Endothelial cell (in vitro differentiated cells): ENCODE results near the gene MICU2. TPM values are rescaled to one million over a fixed set of nuclear protein-coding genes. Genes with fewer than 3 reads are reported as not detected.

Experiments
- DNase-seq: peaks from one replicate; pipeline ENCODE4 v3.0.0; 2021; ENCODE audit warnings: low spot score
- H3K27ac Mint-ChIP-seq: one replicate; pipeline ENCODE4 v1.8.0; 2021; ENCODE audit warnings: mixed read lengths, inconsistent platforms; ENCODE audit not compliant: unreplicated experiment
- H3K27me3 Mint-ChIP-seq: one replicate; pipeline ENCODE4 v1.8.0; 2021; ENCODE audit warnings: mild to moderate bottlenecking, moderate library complexity, mixed read lengths, inconsistent platforms; ENCODE audit not compliant: unreplicated experiment
- H3K36me3 Mint-ChIP-seq: one replicate; pipeline ENCODE4 v1.8.0; 2021; ENCODE audit warnings: mild to moderate bottlenecking, low read depth, mixed read lengths, inconsistent platforms; ENCODE audit not compliant: unreplicated experiment
- H3K4me1 Mint-ChIP-seq: one replicate; pipeline ENCODE4 v1.8.0; 2021; ENCODE audit warnings: mild to moderate bottlenecking, mixed read lengths, inconsistent platforms; ENCODE audit not compliant: unreplicated experiment
- H3K4me3 Mint-ChIP-seq: one replicate; pipeline ENCODE4 v1.8.0; 2021; ENCODE audit warnings: mild to moderate bottlenecking, mixed read lengths, inconsistent platforms; ENCODE audit not compliant: unreplicated experiment
- H3K9me3 Mint-ChIP-seq: one replicate; pipeline ENCODE4 v1.8.0; 2021; ENCODE audit warnings: mixed read lengths, inconsistent platforms; ENCODE audit not compliant: unreplicated experiment
- CTCF ChIP-seq: fragments of 200-600 bp; sonication (generic); IDR thresholded peaks from one replicate; pipeline ENCODE4 v1.5.0; 2021; ENCODE audit warnings: antibody characterized with exemption; ENCODE audit not compliant: unreplicated experiment
- total RNA-seq: library from RNA; stranded (reverse); fragmentation: NEBNext Ultra II Directional; extraction: Animal tissue kit (Norgen Biotek cat#: 25700); gene quantifications from one replicate; pipeline ENCODE4 v1.2.1, GENCODE V29; 2021; ENCODE audit not compliant: unreplicated experiment

The MICU2 gene
- total RNA-seq, 1 donor from 2014 or later: 22.3 TPM

GRCh38 chr13:21584973-21585592, 18.9 kb downstream of the MICU2 start:
- Mint-ChIP-seq H3K27me3 (peaks cover 4% of the 10 kb centered on the region), H3K9me3 (no peaks in the 10 kb centered on the region), H3K27ac (no peak overlapping the region), H3K4me3 (no peak overlapping the region), H3K36me3 (peaks cover 12% of the 10 kb centered on the region), H3K4me1 (no peaks in the 10 kb centered on the region)
- DNase-seq: no peak
- no peak for TF ChIP-seq CTCF

DNA sequence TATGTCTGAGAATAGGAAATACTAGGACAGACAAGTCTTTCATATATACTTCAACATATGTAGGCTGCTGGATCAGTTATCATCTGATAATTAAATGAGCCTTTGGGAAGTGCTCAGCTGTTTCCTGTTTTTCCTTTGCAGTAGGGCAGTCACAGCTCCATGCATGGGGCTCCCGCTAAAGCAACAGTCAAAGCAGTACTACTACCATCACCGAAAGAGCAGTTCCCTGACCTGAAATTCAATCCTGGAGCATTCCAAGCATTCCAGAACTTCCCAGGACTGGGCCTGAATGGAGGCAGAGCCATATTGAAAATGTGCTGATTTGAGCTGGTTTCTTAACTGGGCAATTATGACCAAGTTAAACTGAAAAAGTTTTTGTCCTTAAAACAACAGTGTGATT, 20.5 kb downstream of the MICU2 start:
- DNase-seq: no peak
- Mint-ChIP-seq H3K9me3 (no peaks in the 10 kb centered on the region), H3K36me3 (peaks cover 12% of the 10 kb centered on the region), H3K27ac (no peak overlapping the region), H3K4me3 (no peak overlapping the region), H3K4me1 (no peaks in the 10 kb centered on the region), H3K27me3 (peaks cover 3% of the 10 kb centered on the region)
- no peak for TF ChIP-seq CTCF

GRCh38 chr13:21580736-21581135, 23.2 kb downstream of the MICU2 start:
- Mint-ChIP-seq H3K27ac (no peak overlapping the region), H3K27me3 (peaks cover 2% of the 10 kb centered on the region), H3K4me3 (no peak overlapping the region), H3K36me3 (peaks cover 12% of the 10 kb centered on the region), H3K9me3 (no peaks in the 10 kb centered on the region), H3K4me1 (peaks cover 2% of the 10 kb centered on the region)
- DNase-seq: no peak
- TF ChIP-seq CTCF: no peak

DNA sequence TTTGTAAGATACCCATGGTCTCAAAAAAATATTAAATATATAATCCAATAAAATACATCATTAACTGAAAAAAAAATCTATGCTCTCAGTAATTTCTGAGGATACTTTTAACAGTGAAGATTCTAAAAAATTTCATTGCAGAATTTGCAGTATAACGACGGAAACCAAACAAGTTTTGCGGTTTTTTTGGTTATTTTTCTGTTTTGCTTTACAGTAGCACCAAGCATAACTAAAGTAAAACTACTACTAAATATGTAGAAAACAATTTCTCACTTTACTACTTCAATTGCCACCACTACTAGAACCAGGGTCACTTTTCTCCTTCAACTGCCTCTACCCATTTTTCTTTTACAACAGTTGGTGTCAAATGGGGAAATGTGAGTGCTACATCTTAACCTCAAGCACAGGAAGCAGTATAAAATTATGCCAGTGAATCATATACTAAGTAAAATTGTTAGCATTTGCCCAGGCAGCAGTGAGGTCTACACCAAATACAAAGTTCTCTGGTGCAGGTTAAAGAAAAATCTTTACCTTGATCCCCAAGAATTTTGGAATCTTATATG, 24.1 kb downstream of the MICU2 start:
- Mint-ChIP-seq H3K36me3 (peaks cover 12% of the 10 kb centered on the region), H3K4me3 (no peak overlapping the region), H3K27ac (no peak overlapping the region), H3K9me3 (no peaks in the 10 kb centered on the region), H3K27me3 (peaks cover 2% of the 10 kb centered on the region), H3K4me1 (peaks cover 2% of the 10 kb centered on the region)
- TF ChIP-seq CTCF: no peak
- no peak for DNase-seq

- peaks cover 1% of the 10 kb centered on the region for H3K27me3 Mint-ChIP-seq
- no peak for TF ChIP-seq CTCF
- DNase-seq: no peak
- H3K4me3 Mint-ChIP-seq: no peak overlapping the region
- no peaks in the 10 kb centered on the region for H3K9me3 Mint-ChIP-seq
- peaks cover 12% of the 10 kb centered on the region for H3K36me3 Mint-ChIP-seq
- H3K4me1 Mint-ChIP-seq: peaks cover 8% of the 10 kb centered on the region
- no peak overlapping the region for H3K27ac Mint-ChIP-seq
Observed at GRCh38 chr13:21578748-21579147, 25.2 kb downstream of the MICU2 start.
